HepG2 (cell line): Measurements from ENCODE around the gene OLFM3. TPM values are rescaled to one million over a fixed set of nuclear protein-coding genes. Genes with fewer than 3 reads are reported as not detected.

Experiments used
- ATAC-seq: fragments of 200-7000 bp; cut with Tn5 transposase; 3 replicates; pipeline ENCODE4 v1.9.1; 2020; ENCODE audit warnings: mild to moderate bottlenecking, moderate library complexity
- BruUV-seq: library from RNA; stranded (reverse); fragments of 400-500 nt; replicated peaks from 2 replicates; lab custom pipeline; 2021; lab: Mats Ljungman, UMichigan
- CTCF ChIA-PET: fragments of 300-600 bp; formaldehyde crosslinking; extraction: SDS; loops from one replicate; lab custom pipeline; 2021; ENCODE audit warnings: low total read pairs, inconsistent platforms, low intra/inter-chr PET ratio; lab: Yijun Ruan, JAX
- POLR2A ChIA-PET: fragments of 350-600 bp; sonication (Branson Sonifier 250); formaldehyde crosslinking; loops from one replicate; lab custom pipeline; 2020; ENCODE audit warnings: antibody characterized with exemption, inconsistent platforms; lab: Yijun Ruan, JAX
- DNase-seq: peaks from one replicate; pipeline ENCODE4 v3.0.0-alpha.2; 2015; ENCODE audit warnings: low spot score
- FAIRE-seq: peaks from 3 replicates; lab custom pipeline; 2011; peaks lifted over from hg19 to GRCh38; lab: Jason Lieb, UNC
- H2AFZ ChIP-seq: one replicate; pipeline ENCODE4 v1.6.1; 2011; ENCODE audit warnings: low read length, inconsistent platforms
- H3K27ac ChIP-seq: fragments of 300-600 bp; 3 replicates; pipeline ENCODE4 v1.8.0; 2011; ENCODE audit warnings: mixed run types, mild to moderate bottlenecking, mixed read lengths, low read length, inconsistent platforms; ENCODE audit not compliant: insufficient read depth; ENCODE audit errors: extremely low read length
- H3K27me3 ChIP-seq, 2 experiments: fragments of 200-600 bp in 1 of 2; 2 replicates in 1 of 2; 3 replicates in 1 of 2; pipeline versions ENCODE4 v1.6.0 to v1.8.0; 2011; ENCODE audit warnings: low read length in 2 of 2, mild to moderate bottlenecking in 2 of 2, moderate library complexity in 2 of 2, inconsistent platforms in 1 of 2; ENCODE audit not compliant: insufficient read depth in 2 of 2, control insufficient read depth in 1 of 2
- H3K36me3 ChIP-seq, 2 experiments: fragments of 200-600 bp in 1 of 2; replicated peaks in 1 of 2; 2 replicates in 1 of 2; 3 replicates in 1 of 2; pipeline versions ENCODE4 v1.5.1 to v1.8.0; 2011; ENCODE audit warnings: low read length in 2 of 2, inconsistent platforms in 1 of 2; ENCODE audit not compliant: insufficient read depth in 2 of 2, control insufficient read depth in 1 of 2
- H3K4me1 ChIP-seq: 2 replicates; pipeline ENCODE4 v1.5.1; 2012; ENCODE audit warnings: low read length, inconsistent platforms; ENCODE audit not compliant: insufficient read depth
- H3K4me2 ChIP-seq: 2 replicates; pipeline ENCODE4 v1.6.0; 2011; ENCODE audit warnings: low read depth, low read length, inconsistent platforms
- H3K4me3 ChIP-seq, 3 experiments: fragments of 200-600 bp in 1 of 3; sonication (generic), shearing (Covaris generic) in 1 of 3; replicated peaks in 1 of 3; 2 replicates each; pipeline ENCODE4 v1.5.1; 2011 to 2016; ENCODE audit warnings: low read length in 3 of 3, inconsistent platforms in 2 of 3, low read depth in 2 of 3, mild to moderate bottlenecking in 2 of 3, control low read depth in 1 of 3, mixed read lengths in 1 of 3; ENCODE audit not compliant: insufficient read depth in 1 of 3
- H3K79me2 ChIP-seq: one replicate; pipeline ENCODE4 v1.6.1; 2011; ENCODE audit warnings: low read length, inconsistent platforms; ENCODE audit not compliant: insufficient read depth
- H3K9ac ChIP-seq: 2 replicates; pipeline ENCODE4 v1.6.0; 2011; ENCODE audit warnings: mild to moderate bottlenecking, low read depth, low read length, inconsistent platforms; ENCODE audit not compliant: insufficient read depth
- H3K9me3 ChIP-seq: 2 replicates; pipeline ENCODE4 v1.5.1; 2012; ENCODE audit warnings: mild to moderate bottlenecking, low read length
- H4K20me1 ChIP-seq: 2 replicates; pipeline ENCODE4 v1.6.0; 2011; ENCODE audit warnings: inconsistent platforms, mild to moderate bottlenecking, low read length, moderate library complexity; ENCODE audit not compliant: insufficient read depth
- CBX1 ChIP-seq: IDR thresholded peaks from one replicate; pipeline ENCODE4 v1.6.1; 2016; ENCODE audit warnings: antibody characterized with exemption, low read depth
- DNMT3B ChIP-seq: conservative IDR thresholded peaks from 2 replicates; pipeline ENCODE4 v1.6.1; 2016; ENCODE audit warnings: missing biosample characterization, control low read depth
- ETV6 ChIP-seq: sonication (generic); formaldehyde crosslinking; conservative IDR thresholded peaks from 2 replicates; pipeline ENCODE4 v1.4.0; 2020; ENCODE audit warnings: missing genetic modification reagents
- KLF9 ChIP-seq: IDR thresholded peaks from 2 replicates; pipeline ENCODE4 v1.6.1; 2016; ENCODE audit warnings: low read depth
- MYC ChIP-seq: sonication (generic); formaldehyde crosslinking; IDR thresholded peaks from 2 replicates; pipeline ENCODE4 v1.9.0; 2021; ENCODE audit warnings: missing genetic modification reagents, borderline replicate concordance
- PBX2 ChIP-seq: IDR thresholded peaks from 2 replicates; pipeline ENCODE4 v1.6.1; 2016; ENCODE audit warnings: control low read depth
- RXRB ChIP-seq: IDR thresholded peaks from 2 replicates; pipeline ENCODE4 v1.6.1; 2016; ENCODE audit warnings: borderline replicate concordance, missing genetic modification reagents, missing compliant biosample characterization
- SMAD1 ChIP-seq: sonication (generic); formaldehyde crosslinking; IDR thresholded peaks from 2 replicates; pipeline ENCODE4 v1.4.0; 2020; ENCODE audit warnings: missing genetic modification reagents, low read depth, mild to moderate bottlenecking, borderline replicate concordance
- STAT5B ChIP-seq: sonication (generic); formaldehyde crosslinking; IDR thresholded peaks from 2 replicates; pipeline ENCODE4 v1.4.0; 2020; ENCODE audit warnings: missing genetic modification reagents
- TFAP4 ChIP-seq: sonication (generic); IDR thresholded peaks from 2 replicates; pipeline ENCODE4 v1.6.1; 2016; ENCODE audit warnings: low read depth, borderline replicate concordance
- USF2 ChIP-seq, 2 experiments: sonication (generic) in 1 of 2; formaldehyde crosslinking in 1 of 2; IDR thresholded peaks; 2 replicates each; pipeline versions ENCODE4 v1.5.1 to v1.6.1; 2011 to 2020; ENCODE audit warnings: borderline replicate concordance in 1 of 2, low read depth in 1 of 2, low read length in 1 of 2, mild to moderate bottlenecking in 1 of 2, missing genetic modification reagents in 1 of 2, moderate library complexity in 1 of 2
- ZIK1 ChIP-seq: sonication (generic); formaldehyde crosslinking; IDR thresholded peaks from 2 replicates; pipeline ENCODE4 v1.5.0; 2020; ENCODE audit warnings: mild to moderate bottlenecking, low read depth, missing genetic modification reagents, borderline replicate concordance
- ZMYM4 ChIP-seq: sonication (generic); formaldehyde crosslinking; IDR thresholded peaks from 2 replicates; pipeline ENCODE4 v1.8.1; 2023; ENCODE audit warnings: mild to moderate bottlenecking, missing genetic modification reagents
- ZNF720 ChIP-seq: sonication (generic); formaldehyde crosslinking; IDR thresholded peaks from 2 replicates; pipeline ENCODE4 v1.4.0; 2020; ENCODE audit warnings: missing genetic modification reagents
- ZNF781 ChIP-seq: sonication (generic); formaldehyde crosslinking; IDR thresholded peaks from 2 replicates; pipeline ENCODE4 v1.5.1; 2020; ENCODE audit warnings: borderline replicate concordance, mild to moderate bottlenecking, missing genetic modification reagents; ENCODE audit errors: not compliant biosample characterization
- WGBS: methylation state at CpG from one replicate; pipeline ENCODE4 v1.1.6; 2017; ENCODE audit warnings: low lambda C conversion rate; 5-methylcytosine and 5-hydroxymethylcytosine counted together
- in situ Hi-C: cut with HindIII; loops from 2 replicates; pipeline ENCODE4 v1.10.0; 2017; ENCODE audit warnings: low pct_unique_long_range_greater_than_20kb; ENCODE audit not compliant: extremely low pct_ligation_motif_present
- intact Hi-C: fragments of 100-400 bp; cut with micrococcal nuclease; formaldehyde crosslinking; loops from one replicate; pipeline ENCODE4 v1.10.0; 2022; ENCODE audit not compliant: unreplicated experiment
- polyA plus RNA-seq, 8 experiments: library from polyadenylated mRNA; depleted of rRNA in 3 of 8; stranded (reverse) in 7 of 8; unstranded in 1 of 8; fragments of >200 nt; fragmentation: Illumina TruSeq in 4 of 8; extraction: Trizol in 4 of 8; gene quantifications; 2 replicates each; pipeline versions ENCODE4 v1.2.1 to v1.2.3, GENCODE V29; 2011 to 2016; ENCODE audit warnings: low read depth in 4 of 8, missing spikeins in 1 of 8, mixed read lengths in 1 of 8; ENCODE audit not compliant: insufficient read depth in 1 of 8
- total RNA-seq, 5 experiments: library from RNA; depleted of rRNA; stranded (reverse); fragments of >200 nt; fragmentation: Illumina TruSeq; extraction: Trizol; gene quantifications; 2 replicates each; pipeline ENCODE4 v1.2.3, GENCODE V29; 2016; ENCODE audit warnings: low read depth in 1 of 5

OLFM3 gene
- total and polyA plus RNA-seq, 2 of the 13 experiments (the other 11 are each of a cell fraction or from before 2014, with no cell fraction given) = not detected

GRCh38 chr1:101852936-101853335 is 143.8 kb downstream of the OLFM3 start:
- Histone ChIP-seq H3K36me3 (no peaks in the 10 kb centered on the region), H3K4me3 (no peak overlapping the region), H3K79me2 (no peaks in the 10 kb centered on the region), H3K9ac (no peak overlapping the region), H2AFZ (no peak overlapping the region), H4K20me1 (no peaks in the 10 kb centered on the region), H3K4me2 (no peak overlapping the region), H3K27me3 (no peaks in the 10 kb centered on the region), H3K4me1 (no peaks in the 10 kb centered on the region), H3K9me3 (no peaks in the 10 kb centered on the region), H3K27ac (no peak overlapping the region)
- no TSS peak for BruUV-seq
- in situ Hi-C loops = no loop called here
- ATAC-seq (no peak), FAIRE-seq (no peak), DNase-seq (no peak)
- intact Hi-C loops = no loop called here
- WGBS = 0% methylated on average over 1 of the region's 1 CpG
- TF ChIP-seq DNMT3B (CRISPR knock-in tag) (no peak), ETV6 (CRISPR knock-in tag) (no peak), RXRB (CRISPR knock-in tag) (no peak), STAT5B (no peak), ZMYM4 (no peak), ZNF720 (CRISPR knock-in tag) (no peak), KLF9 (CRISPR knock-in tag) (no peak), USF2 (IDR thresholded peaks at IDR 0.05; ENCODE audit: low read depth, low read length) (no peak), USF2 (CRISPR knock-in tag; IDR thresholded peaks at IDR 0.05; ENCODE audit: borderline replicate concordance) (no peak), PBX2 (no peak), ZIK1 (CRISPR knock-in tag) (no peak), CBX1 (no peak), MYC (no peak), ZNF781 (no peak), TFAP4 (no peak), SMAD1 (CRISPR knock-in tag) (no peak)
- ChIA-PET POLR2A (no interaction called here), CTCF (no interaction called here)
